ENCODE data around the gene CDCA7L. TPM values are rescaled to one million over a fixed set of nuclear protein-coding genes. Genes with fewer than 3 reads are reported as not detected.

CDCA7L gene
- polyA plus RNA-seq, 1 donor (not counting 4 experiments of a cell fraction or from before 2014, with no cell fraction given) = 31.8 TPM

DNA sequence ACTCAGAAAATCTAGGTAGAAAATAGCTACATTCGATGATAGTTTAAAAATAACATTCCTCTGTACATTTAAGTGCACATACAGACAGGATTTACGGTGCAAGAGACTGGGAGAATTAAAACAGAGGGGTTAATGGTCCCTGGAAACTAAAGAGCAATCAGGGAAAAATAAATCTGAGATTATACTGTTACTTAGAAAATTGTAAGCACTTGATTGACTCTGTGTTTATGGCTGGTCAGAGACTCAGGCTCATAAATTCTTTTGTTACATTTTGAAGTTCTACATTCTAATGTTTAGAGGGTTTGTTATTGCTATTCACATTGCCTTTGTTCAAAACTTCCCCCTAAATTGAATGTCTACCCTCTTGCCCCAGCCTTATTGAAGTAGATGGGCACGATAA, 54.4 kb downstream of the CDCA7L start:
- FAIRE-seq = no peak
- dilution Hi-C loops (cut with MboI; ENCODE audit: extremely low pct_ligation_motif_present, low sequenced_read_pairs) = no loop called here

GRCh38 chr7:21887779-21888178, 57.9 kb downstream of the CDCA7L start:
- no peak overlapping the region for H3K4me2 ChIP-seq (ENCODE audit: control insufficient read depth, extremely low read depth, insufficient read depth, low read depth, low read length)
- dilution Hi-C loops (cut with MboI; ENCODE audit: extremely low pct_ligation_motif_present, low sequenced_read_pairs) = no loop called here

More for the DNA sequence above, 54.4 kb downstream of the CDCA7L start:
- Histone ChIP-seq H3K27ac (ENCODE audit: control insufficient read depth, insufficient read depth, low read length) (no peak overlapping the region), H3K9me3 (ENCODE audit: control insufficient read depth, low read depth, low read length) (no peaks in the 10 kb centered on the region), H3K9me1 (ENCODE audit: control insufficient read depth, extremely low read depth, insufficient read depth, low read length) (no peaks in the 10 kb centered on the region), H3K27me3 (ENCODE audit: control insufficient read depth, extremely low read depth, insufficient read depth, low read length) (no peaks in the 10 kb centered on the region), H3K4me1 (ENCODE audit: control insufficient read depth, extremely low read depth, insufficient read depth, low read length) (no peaks in the 10 kb centered on the region), H3K36me3 (ENCODE audit: control insufficient read depth in 2 of 2, extremely low read depth in 1 of 2, insufficient read depth in 2 of 2, low read length in 2 of 2) (no peaks in the 10 kb centered on the region), H3K4me3 (ENCODE audit: control insufficient read depth in 2 of 3, extremely low read depth in 1 of 3, insufficient read depth in 2 of 3, low read depth in 1 of 3, low read length in 3 of 3) (no peak overlapping the region), H3K9ac (ENCODE audit: control insufficient read depth, extremely low read depth, insufficient read depth, low read length) (no peak overlapping the region), H2AFZ (ENCODE audit: control insufficient read depth, low read length) (no peak overlapping the region), H3K79me2 (ENCODE audit: control insufficient read depth, insufficient read depth, low read length) (no peaks in the 10 kb centered on the region), H4K20me1 (ENCODE audit: control insufficient read depth, extremely low read depth, insufficient read depth, low read length) (no peaks in the 10 kb centered on the region), H3K4me2 (ENCODE audit: control insufficient read depth, extremely low read depth, insufficient read depth, low read depth, low read length) (no peak overlapping the region)
- TF ChIP-seq EZH2 (IDR thresholded peaks at IDR 0.05; ENCODE audit: low read length) (no peak), CTCF (optimal IDR thresholded peaks at IDR 0.05 in 1 of 3, IDR thresholded peaks at IDR 0.05 in 1 of 3, conservative IDR thresholded peaks at IDR 0.05 in 1 of 3; ENCODE audit: extremely low read depth in 1 of 3, insufficient read depth in 2 of 3, low read length in 3 of 3) (no peak)
- DNase-seq (ENCODE audit: low read depth, low spot score) = no peak

More at GRCh38 chr7:21887779-21888178, 57.9 kb downstream of the CDCA7L start:
- Histone ChIP-seq H3K9me1 (ENCODE audit: control insufficient read depth, extremely low read depth, insufficient read depth, low read length) (no peaks in the 10 kb centered on the region), H4K20me1 (ENCODE audit: control insufficient read depth, extremely low read depth, insufficient read depth, low read length) (no peaks in the 10 kb centered on the region), H3K27ac (ENCODE audit: control insufficient read depth, insufficient read depth, low read length) (no peak overlapping the region), H3K9ac (ENCODE audit: control insufficient read depth, extremely low read depth, insufficient read depth, low read length) (no peak overlapping the region), H3K36me3 (ENCODE audit: control insufficient read depth in 2 of 2, extremely low read depth in 1 of 2, insufficient read depth in 2 of 2, low read length in 2 of 2) (no peaks in the 10 kb centered on the region), H3K79me2 (ENCODE audit: control insufficient read depth, insufficient read depth, low read length) (no peaks in the 10 kb centered on the region), H3K27me3 (ENCODE audit: control insufficient read depth, extremely low read depth, insufficient read depth, low read length) (no peaks in the 10 kb centered on the region), H3K9me3 (ENCODE audit: control insufficient read depth, low read depth, low read length) (no peaks in the 10 kb centered on the region), H3K4me3 (ENCODE audit: control insufficient read depth in 2 of 3, extremely low read depth in 1 of 3, insufficient read depth in 2 of 3, low read depth in 1 of 3, low read length in 3 of 3) (no peak overlapping the region), H2AFZ (ENCODE audit: control insufficient read depth, low read length) (no peak overlapping the region), H3K4me1 (ENCODE audit: control insufficient read depth, extremely low read depth, insufficient read depth, low read length) (peaks cover 20% of the 10 kb centered on the region)
- no peak for DNase-seq (ENCODE audit: low read depth, low spot score)
- TF ChIP-seq EZH2 (IDR thresholded peaks at IDR 0.05; ENCODE audit: low read length) (no peak), CTCF (optimal IDR thresholded peaks at IDR 0.05 in 1 of 3, IDR thresholded peaks at IDR 0.05 in 1 of 3, conservative IDR thresholded peaks at IDR 0.05 in 1 of 3; ENCODE audit: extremely low read depth in 1 of 3, insufficient read depth in 2 of 3, low read length in 3 of 3) (no peak)
- FAIRE-seq = no peak

All from keratinocyte (primary cell).